Measurements from ENCODE around the gene BLM.

Gene BLM

GRCh38 chr15:90742087-90742486 is 24.9 kb downstream of the BLM start:
- DNase-seq: no peak

- DNase-seq: no peak
Observed at GRCh38 chr15:90743407-90743806, 26.3 kb downstream of the BLM start.

- DNase-seq: no peak
Observed at GRCh38 chr15:90744759-90745402, 27.7 kb downstream of the BLM start.

- no peak for DNase-seq
Observed at GRCh38 chr15:90749754-90750153, 32.6 kb downstream of the BLM start.

DNA sequence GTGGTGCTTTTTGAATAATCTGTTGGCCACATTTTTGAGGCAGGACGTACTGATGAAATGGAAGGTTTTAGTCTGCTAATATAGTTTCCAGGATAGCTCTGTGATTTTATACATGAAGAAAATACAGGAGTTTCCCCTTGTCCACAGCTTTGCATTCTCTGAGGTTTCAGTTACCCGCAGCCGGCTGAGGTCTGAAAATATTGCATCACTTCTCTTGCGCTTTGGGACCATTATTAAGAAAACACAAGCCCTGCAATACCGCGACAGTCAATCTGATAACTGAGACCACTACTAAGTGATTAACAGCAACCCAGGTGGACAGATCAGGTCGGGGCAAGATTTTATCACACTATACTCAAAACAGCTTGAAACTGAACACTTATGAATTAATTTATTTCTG is 33.0 kb downstream of the BLM start:
- no peak for DNase-seq

DNA sequence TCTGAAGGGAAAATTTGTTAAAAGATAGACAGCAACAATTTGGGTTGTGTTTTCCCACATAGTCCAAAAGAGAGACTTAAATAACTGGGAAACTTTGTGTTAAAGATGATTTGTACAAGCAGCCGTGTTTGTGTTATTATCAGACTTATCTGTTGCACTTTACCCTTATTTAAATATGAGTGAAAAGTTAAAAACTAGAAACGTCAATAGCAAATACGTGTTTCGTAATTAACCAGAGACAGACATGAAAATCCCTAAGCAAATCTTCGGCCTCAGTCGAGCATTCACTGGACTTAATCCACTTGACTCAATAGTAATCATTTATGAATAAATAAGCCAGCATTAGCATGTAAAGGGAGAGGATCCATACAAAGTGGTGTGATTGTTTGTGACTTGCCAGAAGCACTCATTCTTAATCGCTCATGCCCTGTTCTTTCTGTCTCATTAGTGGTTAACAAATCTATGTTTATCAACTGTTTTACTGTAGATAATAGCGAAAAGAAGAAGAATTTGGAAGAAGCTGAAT is 34.2 kb downstream of the BLM start:
- DNase-seq: no peak

GRCh38 chr15:90756916-90757315 is 39.8 kb downstream of the BLM start:
- no peak for DNase-seq

- no peak for DNase-seq
Observed at GRCh38 chr15:90757461-90757860, 40.3 kb downstream of the BLM start.

GRCh38 chr15:90760661-90761232 is 43.6 kb downstream of the BLM start:
- no peak for DNase-seq

- no peak for DNase-seq
Observed at GRCh38 chr15:90761629-90762028, 44.5 kb downstream of the BLM start.

DNA sequence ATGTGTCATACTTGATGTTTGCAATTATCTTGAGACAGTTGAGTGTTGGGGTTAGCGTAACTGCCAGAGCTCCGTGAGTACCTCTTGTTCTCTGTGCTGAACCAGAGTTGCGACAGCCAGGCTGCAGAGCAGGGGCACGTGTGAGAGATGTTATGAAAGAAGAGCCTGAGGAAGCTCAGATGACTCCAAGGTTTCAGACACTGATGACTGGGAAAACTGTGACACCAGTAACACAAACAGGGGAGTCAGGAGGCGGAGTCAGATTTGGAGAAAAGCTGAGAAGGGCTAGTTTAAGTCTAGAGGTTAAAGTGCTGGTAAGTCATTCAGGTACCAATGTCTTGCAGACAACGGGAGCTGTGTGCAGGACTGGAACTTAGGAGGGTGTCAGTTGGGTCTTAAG is 45.0 kb downstream of the BLM start:
- no peak for DNase-seq

DNA sequence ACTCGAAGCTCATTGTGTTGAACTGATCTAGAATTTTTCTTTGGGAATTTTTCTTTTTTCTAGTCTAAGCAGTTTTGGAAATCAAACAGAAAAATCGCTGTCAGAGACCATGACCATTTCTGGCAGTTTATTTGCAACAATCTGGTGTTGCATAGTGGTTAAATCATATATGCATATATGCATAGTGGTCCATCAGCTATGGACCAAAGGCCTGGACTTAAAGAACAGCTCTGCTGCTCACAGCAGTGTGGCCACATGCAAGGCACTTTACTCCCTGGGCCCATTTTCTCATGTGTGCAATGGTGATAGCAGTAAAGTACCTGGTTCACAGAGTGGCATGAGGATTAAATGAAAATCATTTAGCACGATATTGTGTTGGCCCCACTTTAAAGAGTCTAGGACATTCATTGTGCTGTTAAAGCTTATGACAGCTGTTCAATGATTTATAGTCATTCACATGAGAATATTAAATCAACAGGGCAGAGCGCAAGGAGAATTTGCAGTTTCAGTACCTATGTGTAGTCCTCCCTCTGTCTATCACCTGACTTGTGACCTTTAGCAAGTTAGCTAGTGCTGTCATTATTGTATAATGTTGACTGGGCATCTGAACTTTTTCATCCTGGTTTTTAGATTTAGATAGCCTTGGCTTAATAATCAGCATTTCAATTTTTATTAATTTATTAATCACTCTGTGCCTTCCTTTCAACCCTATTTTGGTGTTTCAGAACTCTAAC is 46.4 kb downstream of the BLM start:
- DNase-seq: no peak

GRCh38 chr15:90765531-90765930 is 48.4 kb downstream of the BLM start:
- DNase-seq: no peak

DNA sequence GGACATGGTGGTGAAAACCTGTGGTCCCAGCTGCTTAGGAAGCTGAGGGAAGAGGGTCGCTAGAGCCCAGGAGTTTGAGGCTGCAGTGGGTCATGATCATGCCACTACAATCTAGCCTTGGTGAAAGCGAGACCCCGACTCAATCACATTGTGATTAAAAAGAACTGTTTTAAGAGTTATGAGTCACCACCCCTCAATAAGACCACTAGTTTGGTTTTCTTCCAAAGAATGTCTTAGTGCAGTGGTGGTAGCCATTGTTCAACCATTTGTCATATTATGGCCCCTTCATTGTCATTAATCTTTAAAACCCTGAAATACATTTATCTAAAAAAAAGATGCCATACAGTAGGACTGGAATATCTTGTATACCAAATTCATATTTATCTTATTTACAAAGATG is 48.8 kb downstream of the BLM start:
- no peak for DNase-seq

DNA sequence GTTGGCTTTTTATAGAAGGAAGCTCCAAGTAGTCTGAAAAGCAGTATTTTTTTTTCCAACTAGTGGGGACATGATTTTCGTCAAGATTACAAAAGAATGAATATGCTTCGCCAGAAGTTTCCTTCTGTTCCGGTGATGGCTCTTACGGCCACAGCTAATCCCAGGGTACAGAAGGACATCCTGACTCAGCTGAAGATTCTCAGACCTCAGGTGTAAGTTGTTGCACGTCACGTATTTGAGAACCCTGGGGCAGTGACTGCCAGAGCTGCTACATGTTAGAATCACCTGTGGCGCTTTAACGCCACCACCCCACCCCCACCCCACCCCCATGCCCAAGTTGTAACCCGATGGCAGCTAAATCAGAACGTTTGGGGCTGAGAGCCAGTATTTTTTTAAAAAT is 52.2 kb downstream of the BLM start:
- DNase-seq: no peak

- DNase-seq: no peak
Observed at GRCh38 chr15:90773485-90773884, 56.3 kb downstream of the BLM start.

DNA sequence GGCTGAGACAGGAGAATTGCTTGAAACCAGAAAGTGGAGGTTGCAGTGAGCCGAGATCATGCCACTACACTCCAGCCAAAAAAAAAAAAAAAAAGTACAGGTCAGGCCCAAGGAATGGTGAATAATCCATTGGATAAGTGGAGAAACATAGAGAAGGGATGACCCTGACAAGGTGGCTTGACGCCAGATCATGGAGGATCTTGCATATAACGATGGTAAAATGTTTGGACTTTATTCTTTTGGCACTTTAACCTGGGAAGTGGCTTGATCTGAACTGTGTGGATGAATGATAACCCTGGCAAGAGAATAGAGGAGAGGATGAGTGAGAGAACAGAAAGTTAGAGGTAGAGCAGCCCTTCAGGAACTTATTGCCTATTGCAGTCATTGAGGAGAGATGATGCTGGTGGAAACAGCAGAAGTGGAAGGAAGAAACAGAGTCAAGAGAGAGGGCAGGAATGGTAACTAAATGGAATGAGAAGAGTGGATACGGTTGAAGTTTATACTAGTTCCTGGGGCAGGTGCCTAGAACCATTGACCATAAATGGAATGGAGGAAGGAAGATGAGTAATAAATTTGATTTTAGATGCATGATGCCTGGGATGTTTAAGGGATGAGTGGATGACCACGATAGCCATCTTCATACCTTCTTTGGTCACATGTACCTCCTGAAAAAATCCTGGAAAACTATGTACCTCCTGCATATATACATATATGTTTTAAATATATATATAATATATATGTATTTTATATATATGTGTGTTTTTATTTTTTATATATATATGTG is 57.8 kb downstream of the BLM start:
- peak; percentile 85 for DNase-seq

DNA sequence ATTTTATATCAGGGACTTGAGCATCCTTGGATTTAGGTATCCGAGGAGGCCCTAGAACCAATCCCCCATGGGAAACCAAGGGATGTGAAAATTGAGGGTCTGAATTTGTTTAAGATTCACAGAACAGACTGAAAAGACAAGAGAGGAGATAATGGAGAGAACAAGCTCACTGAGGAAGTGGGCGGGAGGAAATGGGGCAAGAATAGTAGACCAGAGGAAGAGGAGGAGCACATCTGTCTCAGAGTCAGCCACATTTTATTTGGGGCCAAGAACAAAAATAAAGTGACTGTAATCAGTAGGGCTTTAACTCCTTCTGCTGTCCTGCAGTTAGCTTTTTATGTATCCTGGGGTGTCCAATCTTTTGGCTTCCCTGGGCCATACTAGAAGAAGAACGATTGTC is 63.8 kb downstream of the BLM start:
- DNase-seq: no peak

DNA sequence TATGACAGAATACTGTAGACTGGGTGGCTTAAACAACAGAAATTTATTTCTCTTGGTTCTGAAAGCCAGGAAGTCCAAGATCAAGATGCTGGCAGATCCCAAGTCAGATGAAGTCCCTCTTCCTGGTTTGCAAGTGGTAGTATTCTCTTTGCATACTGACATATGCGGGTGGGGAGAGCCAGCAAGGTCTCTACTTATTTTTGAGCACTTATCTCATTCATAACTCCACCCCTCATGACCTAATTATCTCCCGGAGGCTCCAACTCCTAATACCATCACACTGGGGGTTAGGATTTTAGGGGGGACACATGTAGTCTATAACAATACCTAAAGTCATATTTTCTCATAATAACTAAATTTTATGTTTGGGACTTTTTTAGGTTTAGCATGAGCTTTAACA is 65.3 kb downstream of the BLM start:
- DNase-seq: no peak

DNA sequence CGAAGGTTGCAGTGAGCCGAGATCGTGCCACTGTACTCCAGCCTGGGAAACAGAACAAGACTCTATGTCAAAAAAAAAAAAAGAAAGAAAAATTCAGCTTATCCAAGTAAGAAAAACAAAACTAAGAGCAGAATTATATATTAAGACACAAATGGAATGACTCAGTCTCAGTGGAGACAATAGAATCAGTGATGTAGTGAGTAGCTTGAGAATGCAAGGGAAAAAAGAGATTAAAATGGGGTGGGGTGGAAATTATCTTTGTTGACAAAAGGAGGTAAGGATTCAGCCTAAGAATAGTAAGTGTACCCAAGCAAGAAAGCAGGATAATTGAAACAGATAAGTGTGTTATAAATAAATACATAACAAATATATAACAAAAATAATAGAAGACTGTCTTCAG is 70.7 kb downstream of the BLM start:
- no peak for DNase-seq

DNA sequence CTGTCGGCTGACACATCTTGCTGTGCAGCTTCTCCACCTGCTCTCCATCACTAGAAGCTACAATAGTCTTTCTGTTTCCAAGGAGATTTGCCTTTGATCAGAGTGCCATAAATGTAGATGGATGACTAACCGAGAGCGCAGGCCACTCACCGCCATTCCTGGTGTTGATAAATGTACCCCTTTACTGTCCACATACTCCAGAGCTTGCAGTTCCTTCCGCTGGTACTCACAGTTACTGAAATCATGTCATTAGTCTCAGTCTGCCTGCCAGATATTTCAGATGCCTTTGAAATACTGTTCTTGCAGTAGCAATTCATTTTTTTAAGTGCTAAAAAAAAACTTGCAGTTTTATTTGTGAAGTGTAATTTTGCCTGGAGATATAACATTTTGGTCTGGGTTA is 72.3 kb downstream of the BLM start:
- DNase-seq: no peak

GRCh38 chr15:90790057-90790456 is 72.9 kb downstream of the BLM start:
- DNase-seq: no peak

DNA sequence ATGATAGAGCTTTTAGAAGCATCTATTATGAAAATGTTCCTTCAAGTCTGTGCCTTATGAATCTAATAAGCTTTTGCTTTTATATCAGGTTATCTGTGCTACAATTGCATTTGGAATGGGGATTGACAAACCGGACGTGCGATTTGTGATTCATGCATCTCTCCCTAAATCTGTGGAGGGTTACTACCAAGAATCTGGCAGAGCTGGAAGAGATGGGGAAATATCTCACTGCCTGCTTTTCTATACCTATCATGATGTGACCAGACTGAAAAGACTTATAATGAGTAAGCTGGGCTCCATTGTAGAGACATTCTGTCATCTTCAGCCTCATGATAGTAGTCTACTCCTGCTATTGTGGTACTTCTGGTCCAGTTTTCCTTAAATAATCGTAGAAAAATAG is 73.4 kb downstream of the BLM start:
- no peak for DNase-seq

DNA sequence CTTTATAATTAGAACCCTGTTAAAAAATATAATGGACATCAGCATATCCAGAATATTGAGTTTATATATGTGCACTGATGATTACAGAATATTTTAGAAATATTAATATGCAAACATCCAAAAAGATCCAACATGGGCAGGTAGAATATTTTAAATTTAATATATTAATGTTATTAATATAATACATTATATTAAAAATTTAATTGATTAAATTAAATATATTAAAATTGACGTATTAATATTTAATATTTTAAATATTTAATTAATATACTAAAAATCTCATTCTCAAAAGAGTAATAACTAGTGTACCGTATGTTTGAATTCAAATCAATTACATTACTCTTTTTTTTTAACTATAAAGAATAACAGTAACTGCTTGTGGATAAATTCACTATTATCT is 77.4 kb downstream of the BLM start:
- DNase-seq: no peak
